Measurements from ENCODE around the gene VENTX.

VENTX gene

DNA sequence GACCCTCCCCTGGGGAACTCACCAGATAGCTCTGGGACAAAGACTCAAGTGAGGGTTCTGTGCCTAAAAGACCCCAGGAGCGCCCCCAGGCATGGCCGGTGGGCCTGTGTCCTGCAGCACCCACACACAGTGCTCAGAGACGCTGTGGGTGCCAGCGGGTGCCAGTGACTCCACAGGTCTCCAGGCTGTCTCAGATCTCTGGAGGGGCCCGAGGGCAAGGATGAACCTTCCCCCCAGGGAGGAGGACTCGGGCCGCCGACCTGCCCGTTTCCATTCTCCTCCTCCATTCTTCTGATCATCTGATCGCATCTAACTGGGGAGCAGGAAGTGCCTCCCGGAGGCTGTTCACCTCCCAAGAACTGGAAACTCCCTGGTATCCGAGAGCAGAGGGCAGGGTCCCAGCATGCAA, 38.0 kb downstream of the VENTX start:
- peak; percentile 53 for DNase-seq

DNA sequence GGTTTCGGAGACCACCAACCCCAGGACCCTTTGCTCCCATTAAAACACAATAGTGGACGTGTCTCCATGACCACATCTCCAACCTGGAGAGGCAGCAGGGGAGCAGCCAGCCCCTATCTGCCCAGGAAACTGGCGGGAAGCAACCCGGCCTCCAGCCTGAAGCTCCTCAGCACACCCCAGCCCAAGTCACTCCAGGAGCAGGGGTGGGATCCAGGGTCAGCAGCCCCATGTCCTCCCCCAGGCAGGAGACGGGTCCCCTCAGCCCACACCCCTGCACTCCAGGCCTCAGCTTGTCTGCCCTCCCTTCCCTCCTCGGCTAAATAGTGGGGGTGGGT, 38.4 kb downstream of the VENTX start:
- no peak for DNase-seq

DNA sequence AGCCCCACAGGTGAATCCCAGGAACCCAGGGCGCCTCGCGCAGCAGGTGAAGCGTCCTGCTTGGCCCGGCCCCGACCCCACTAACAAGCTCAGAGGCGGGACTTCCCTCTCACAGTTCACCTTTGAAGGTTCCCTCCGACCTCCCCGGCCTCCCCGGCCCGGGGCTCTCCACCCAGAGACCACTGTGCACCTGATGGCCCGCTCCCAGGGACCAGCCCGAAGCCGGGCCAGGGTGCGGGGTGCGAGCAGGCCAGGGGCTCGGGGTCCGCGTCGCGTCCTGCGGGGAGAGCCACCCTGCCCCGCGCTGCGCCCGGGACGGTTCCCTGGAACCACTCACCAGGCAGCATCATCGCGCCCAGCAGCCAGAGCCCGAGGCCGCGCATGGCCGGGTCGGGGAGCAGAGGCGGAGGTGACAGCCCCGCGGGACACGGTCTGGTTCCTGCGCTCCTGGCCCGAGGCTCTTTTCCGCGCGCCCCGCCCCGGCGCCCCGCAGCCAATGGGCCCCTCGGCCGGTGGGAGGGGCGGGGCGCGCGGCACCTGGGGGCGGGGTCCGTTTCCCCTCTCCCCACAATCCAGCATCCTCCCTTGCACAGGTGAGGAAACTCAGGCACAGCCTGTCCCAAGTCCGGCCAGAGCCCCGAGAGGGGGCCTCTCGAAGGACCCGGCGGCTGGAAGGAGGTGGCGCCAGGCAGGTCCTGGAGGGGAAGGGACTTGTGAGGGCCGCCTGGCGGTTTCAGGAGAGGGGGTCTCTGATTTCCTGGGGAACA, 39.0 kb downstream of the VENTX start, which contains the start of gene ADAM8:
Gene ADAM8 (minus strand): TSS at position 434 of the 767 bp plus-strand sequence. CDS start 51 bp downstream, at position 383.
- DNase-seq = peak; percentile 72

DNA sequence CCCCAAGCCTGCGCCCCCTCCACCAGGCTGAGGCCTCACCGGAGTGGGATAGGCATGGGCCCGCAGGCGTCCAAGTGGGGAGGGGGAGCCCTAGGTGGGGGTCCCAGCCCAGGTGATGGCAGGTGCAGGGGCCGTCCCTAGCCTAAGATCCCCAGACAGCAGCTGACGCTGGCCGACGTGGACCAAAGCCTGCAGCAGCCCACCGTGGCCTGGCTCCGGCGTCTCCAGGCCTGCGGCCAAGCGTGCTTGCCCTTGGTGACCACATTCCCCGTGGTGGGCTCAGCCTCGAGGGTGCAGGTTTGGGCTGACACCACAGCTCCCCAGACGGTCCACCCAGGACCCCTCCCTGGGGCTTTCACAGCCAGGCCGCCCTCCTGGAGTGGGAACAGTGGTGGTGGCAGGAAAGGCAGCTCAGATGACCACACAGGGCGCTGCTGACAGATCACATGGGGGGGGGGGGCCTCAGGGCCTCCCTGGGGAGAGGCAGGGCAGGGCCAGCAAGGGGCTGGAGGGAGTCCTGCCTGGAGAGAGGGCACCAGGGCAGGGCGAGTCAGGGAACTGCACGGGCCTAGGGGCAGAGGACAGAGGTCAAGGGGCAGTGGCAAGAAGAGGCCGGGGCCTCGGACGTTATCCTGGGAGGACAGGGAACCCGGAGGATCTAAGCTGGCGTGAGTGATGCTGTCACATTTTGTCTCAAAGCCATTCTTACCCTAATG, 39.8 kb downstream of the VENTX start:
- DNase-seq = no peak

DNA sequence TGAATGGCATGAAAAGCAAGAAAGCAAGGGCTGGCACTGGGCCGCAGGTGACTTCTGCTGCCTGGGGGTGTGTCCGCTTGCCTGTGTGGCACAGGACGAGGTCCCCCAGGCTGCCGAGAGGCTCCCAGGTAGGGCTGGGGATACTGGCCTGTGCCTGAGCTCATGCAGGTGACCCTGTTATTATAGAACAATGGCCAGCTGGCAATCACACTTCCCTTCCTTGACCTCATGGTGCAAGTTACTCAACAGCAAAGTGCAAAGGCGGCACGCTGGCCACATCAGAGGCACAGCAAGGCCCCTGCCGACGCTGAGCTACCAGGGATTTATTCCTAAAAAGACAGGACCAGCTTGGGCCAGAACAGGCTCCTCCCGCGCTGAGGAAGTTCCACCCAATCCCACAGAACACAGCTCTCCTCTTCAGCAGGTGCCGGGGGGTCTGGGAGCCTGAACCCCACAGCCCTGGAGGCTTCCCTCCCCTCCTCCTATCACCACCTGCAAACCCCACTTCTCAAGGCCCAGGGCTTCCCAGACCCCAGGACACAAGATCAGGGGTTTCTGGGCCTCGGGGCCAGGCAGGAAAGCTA, 40.4 kb downstream of the VENTX start:
- no peak for DNase-seq

DNA sequence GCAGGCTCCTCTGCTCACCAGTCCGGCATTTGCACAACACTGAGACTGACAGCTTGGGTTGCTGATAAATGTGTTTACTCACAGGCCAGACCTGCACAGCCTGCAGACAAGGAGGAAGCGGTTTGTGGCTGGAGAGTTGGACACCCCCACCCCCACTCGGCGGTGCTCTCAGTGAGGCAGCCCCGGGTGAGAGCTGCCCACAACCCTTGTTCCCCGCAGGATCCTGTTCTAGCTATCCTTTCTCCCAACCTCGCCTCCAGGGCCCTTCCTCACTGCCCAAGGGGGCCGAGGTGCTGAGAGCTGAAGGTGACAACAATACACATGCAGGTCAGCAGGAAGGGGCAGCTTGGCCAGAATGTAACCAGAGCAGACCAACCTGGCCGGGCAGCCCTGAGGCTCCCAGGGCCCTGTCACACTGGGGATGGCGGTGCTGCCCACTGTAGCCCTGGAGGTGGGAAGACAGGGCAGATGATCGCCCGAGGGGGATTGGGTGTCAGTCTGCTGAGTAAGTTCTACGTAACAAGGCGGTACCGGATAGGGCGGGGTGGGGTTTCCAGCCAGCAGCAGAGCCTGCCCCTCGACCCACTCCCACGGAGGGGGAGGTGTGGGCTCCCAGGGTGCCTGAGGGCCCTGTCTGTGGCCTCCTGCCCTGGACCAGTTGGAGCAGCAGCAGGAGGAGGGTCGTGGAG, 41.1 kb downstream of the VENTX start:
- DNase-seq = peak; percentile 32

DNA sequence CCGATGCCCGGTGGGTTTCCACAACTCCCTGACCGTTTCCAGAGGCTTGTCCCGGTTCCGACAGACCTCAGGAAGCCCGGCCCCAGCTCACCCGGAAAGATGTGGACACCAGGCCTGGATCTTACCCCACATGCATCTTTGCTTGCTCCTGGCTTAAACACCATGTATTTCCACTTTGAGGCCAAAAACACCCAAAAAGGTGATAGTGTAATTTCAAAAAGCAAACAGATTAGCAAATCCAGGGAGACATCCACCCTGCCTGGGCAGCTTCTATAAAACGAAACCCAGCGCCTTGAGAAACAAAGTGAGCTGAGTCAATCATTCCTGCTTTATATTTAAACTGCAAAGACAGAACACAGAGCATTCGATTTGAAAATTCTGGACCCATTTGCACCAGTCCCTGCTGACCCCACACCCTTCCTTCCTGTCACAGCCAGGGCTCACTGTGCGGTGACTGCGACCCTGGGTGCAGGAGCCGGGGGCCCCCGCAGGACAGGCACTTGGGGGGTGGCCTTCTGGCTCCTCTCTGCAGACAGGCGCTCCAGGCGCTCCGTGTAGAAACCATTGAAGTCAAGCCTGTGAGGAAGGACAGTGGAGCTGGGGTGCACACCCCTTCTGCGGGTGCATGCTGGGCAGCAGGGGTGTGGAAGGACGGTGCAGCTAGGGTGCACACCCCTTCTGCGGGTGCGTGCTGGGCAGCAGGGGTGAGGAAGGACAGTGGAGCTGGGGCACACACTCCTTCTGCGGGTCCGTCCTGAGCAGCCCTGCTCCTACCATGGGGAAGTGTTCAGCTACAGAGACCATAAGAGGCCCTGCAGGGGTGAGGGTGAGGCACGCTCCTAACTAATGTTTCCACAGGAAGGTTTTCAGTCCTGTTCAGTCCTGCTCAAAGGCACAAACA, 41.9 kb downstream of the VENTX start:
- DNase-seq = no peak

DNA sequence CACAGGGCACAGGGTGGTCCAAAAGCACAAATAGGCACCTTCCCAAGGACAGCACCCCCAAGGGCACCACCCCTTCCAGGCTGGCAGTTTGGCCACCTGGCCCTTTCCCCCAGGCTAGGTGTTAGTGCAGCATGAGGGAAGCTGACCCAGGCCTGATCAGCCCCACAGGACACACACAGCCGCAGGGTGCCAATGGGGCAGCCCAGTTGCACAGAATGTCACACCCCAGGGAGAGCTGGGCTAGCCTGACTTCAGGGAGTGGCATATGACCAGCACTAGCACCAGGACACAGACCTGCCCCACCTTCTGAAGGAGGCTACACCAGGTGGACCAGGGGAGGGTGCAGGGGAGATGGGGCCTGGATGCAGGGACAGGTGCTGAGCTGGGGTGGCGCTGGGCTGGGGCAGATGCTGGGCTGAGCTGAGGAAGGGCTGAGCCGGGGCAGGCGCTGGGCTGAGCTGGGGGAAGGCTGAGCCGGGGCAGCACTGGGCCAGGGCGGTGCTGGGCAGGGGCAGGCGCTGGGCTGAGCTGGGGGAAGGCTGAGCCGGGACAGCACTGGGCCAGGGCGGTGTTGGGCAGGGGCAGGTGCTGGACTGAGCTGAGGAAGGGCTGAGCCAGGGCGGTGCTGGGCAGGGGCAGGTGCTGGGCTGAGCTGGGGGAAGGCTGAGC, 42.9 kb downstream of the VENTX start:
- no peak for DNase-seq

DNA sequence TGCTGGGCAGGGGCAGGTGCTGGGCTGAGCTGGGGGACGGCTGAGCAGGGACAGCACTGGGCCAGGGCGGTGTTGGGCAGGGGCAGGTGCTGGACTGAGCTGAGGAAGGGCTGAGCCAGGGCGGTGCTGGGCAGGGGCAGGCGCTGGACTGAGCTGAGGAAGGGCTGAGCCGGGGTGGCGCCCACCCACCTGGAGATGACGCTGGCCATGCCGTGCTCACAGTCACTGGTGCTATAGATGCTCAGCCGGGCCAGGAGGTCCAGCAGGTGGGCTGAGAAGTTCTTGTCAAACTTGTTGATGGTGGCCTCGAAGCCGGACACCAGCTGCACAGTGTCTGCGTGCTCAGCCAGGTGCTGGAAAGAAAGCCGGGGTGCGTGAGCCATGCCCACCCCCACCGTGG, 43.4 kb downstream of the VENTX start:
- DNase-seq = no peak

DNA sequence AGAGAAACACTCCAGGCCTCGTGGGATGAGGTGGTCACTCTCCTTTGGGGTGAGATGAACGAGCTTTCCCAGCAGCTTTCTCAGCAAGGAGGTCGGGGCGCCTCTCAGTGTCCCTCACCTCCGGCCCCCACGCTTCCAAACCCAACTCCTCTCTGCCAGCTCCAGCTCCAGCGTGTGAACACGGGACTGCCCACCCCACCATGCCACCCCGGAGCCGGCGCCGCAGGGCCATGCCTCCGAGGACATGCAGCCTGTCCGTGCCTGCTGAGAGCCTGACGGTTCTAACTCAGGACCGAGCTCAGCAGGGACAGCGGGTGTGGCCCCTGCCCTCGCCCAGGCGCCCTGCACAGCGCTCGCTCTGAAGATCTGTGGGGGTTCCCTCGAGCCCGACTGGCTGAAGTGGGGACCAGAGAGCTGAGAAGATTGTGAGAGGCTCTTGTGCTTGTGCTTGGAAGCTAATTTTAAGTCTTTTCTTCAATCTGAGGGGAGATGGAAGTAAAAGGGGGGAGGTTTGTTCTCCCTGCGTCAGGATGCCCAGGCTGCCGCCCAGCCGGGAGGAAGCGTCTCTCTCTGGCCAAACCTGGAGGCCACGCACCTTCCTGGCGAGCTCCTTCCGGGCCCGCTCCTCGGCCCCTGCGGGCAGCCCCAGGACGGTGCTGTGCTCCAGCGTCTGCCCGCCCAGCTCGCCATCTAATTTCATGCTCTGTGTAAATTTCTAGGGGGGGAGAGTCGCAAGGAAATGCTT, 44.1 kb downstream of the VENTX start:
- no peak for DNase-seq

DNA sequence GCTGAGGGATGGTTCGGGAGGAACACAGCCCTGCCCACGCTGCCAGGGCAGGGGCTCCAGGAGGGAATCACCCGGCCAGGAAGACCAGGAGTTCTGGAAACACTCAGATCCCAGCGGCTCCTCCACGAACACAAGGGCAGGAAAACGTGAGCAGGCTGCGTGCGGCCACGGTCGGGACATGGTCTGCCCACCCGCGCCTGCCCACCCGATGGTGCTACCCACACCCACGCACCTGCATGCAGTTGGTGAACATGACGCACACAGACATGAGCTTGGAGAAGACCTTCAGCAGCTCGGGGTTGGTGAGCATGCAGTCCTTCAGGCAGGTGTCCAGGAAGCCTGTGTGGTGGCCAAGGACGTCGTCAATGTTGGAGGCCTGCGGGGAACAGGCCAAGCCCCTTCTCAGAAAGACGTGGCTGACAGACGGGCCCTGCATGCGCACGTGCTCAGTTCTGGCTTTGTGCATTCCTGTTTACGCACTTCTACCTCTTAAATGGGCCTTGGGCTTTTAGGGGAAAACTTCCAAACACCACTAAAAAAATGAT, 45.3 kb downstream of the VENTX start:
- DNase-seq = no peak

DNA sequence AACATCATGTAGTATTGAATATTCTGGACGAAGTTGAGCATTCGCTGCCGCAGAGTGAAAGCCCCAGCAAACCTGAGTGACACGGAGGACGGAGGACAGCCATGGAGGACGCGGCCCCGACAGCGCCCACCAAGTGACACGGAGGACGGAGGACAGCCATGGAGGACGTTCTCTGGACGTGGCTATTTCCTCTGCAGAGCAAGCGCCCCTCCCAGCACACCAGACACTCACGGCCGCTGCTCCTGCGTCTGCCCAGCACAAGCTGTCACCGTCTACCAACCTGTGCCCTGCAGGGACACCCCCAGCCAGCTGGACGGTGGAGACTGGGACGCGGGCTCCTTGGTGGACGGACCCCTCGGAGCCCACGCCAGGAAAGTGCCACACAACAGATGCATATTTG, 46.3 kb downstream of the VENTX start:
- DNase-seq = no peak

DNA sequence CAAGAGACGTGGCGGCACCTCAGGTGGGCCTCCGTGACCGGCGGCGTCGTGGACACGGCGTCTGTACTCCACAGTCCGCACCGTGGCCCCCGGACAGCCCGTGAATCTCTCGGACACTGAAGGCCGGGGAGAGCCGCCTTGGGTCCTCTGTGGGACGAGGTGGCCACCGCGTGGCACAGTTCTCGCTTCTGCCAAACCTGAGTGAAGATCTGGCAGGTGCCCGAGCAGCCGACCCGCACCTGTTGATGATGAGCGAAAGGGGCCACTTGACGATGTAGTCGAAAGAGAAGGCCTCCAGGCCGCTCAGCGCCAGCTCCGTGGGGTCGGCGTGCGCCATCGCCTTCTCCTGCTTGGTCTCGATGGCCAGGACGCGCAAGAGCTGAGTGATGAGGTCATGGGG, 47.6 kb downstream of the VENTX start:
- DNase-seq = no peak

DNA sequence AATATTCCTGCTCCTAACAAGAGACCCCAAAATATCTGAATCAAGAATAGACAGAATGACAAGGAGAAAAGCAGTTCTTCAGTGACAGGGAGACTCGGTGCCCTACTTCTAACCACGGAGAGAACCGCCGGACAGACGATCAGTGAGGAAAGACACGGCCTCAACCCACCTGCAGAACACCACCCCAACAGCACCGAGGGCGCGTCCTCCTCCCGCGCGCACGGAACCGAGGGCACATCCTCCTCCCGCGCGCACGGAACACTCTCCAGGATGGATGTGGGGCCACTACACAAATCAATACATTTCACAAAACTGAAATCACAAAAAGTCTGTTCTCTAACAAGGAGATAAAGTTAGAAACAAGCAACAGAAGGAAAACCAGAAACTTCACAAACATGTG, 48.7 kb downstream of the VENTX start:
- no peak for DNase-seq

DNA sequence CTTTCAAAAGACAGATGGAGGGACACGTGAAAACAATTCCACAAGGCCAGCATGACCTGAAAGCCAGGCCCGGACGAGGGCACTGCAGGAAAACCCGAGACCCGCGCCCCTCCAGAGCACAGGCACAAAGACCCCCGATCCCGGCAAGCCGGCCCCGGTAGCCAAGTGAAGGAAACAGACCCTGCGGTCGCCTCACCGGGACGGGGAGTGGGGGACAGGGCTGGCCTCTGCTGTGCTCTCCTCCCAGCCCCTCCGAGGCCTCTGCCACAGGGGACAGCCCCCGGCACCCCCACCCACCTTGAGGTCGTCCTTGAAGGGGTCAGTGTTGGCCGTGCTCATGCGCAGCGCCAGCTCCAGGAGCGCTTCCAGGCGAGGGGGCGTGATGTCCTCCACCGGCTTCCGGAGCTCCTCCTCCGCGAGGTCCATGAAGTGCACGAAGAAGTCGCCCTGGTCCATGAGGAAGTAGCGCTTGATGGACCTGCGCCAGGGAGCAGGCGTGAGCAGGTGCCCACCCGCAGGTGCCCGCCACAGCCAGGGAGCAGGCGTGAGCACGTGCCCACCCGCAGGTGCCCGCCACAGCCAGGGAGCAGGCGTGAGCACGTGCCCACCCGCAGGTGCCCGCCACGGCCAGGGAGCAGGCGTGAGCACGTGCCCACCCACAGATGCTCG, 50.3 kb downstream of the VENTX start:
- DNase-seq = no peak

DNA sequence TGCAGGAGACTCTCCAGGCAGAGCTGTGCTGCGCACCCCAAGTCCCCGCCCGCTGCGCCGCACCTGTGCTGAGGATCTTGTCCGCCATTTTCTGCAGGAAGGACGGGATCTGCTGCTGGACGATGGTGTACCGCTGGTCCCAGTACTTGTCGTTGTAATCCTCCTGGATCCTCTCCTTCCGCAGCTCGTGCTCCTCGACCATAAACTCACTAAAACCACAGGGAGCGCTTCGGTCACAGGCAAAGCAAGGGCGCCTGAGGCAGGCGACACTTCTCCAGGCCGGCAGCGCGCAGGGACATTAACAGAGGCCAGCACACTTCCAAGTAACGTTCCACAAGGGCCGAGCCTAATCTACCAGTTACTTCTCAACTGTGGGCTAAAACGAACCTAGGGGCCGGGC, 52.1 kb downstream of the VENTX start:
- DNase-seq = no peak
